HG02943 (cell line): ENCODE results near the gene TEX10.

Experiments
- ATAC-seq: cut with Tn5 transposase; IDR thresholded peaks from one replicate; pipeline ENCODE4 v1.9.1; 2021; ENCODE audit warnings: mild to moderate bottlenecking, low read depth, moderate library complexity; ENCODE audit not compliant: unreplicated experiment

TEX10 gene

GRCh38 chr9:100287186-100287585, 65.6 kb downstream of the TEX10 start:
- ATAC-seq: no peak

GRCh38 chr9:100286257-100286656, 66.5 kb downstream of the TEX10 start:
- no peak for ATAC-seq

- ATAC-seq: no peak
Observed at GRCh38 chr9:100285601-100286000, 67.1 kb downstream of the TEX10 start.

GRCh38 chr9:100285080-100285479, 67.7 kb downstream of the TEX10 start:
- ATAC-seq: no peak

- ATAC-seq: no peak
Observed at GRCh38 chr9:100284247-100284646, 68.5 kb downstream of the TEX10 start.

- no peak for ATAC-seq
Observed at GRCh38 chr9:100282388-100282719, 70.4 kb downstream of the TEX10 start.

- no peak for ATAC-seq
Observed at GRCh38 chr9:100281676-100282387, 70.9 kb downstream of the TEX10 start.

GRCh38 chr9:100281066-100281465, 71.7 kb downstream of the TEX10 start:
- ATAC-seq: no peak

- no peak for ATAC-seq
Observed at GRCh38 chr9:100277166-100277979, 75.4 kb downstream of the TEX10 start.

- no peak for ATAC-seq
Observed at GRCh38 chr9:100269656-100270055, 83.1 kb downstream of the TEX10 start.

GRCh38 chr9:100268271-100268670, 84.5 kb downstream of the TEX10 start:
- ATAC-seq: no peak

- no peak for ATAC-seq
Observed at GRCh38 chr9:100267211-100267610, 85.5 kb downstream of the TEX10 start.
